Stimulated activated CD8-positive, alpha-beta memory T cell treated with anti-CD3 and anti-CD28 coated beads, Interleukin-15, amount 100 ng/mL, for 48 hours (primary cell): Measurements from ENCODE around the gene USP16.

Experiments used
- DNase-seq, 2 donors: peaks; one replicate each; pipeline ENCODE4 v3.0.0-alpha.2; 2020; ENCODE audit warnings: low read depth in 2 of 2

USP16 gene

DNA sequence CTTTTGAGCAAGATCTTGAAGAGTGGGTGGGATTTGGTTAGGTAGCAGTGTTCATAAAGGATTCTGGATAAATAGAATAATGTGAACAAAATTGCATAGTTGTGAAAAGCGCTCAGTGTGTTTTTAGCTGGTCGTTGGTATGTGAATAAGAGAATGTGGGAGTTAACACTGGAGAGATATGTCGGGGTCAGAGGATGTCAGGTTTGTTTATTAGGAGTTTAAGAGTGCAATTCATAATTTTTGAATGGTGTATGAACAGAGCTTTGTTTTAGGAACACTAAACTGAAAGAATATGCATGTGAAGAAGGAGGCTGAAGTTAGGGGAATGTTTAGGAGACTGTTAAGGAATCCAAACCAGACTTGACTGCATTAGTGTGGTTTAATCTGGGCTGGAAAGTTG lies 9.4 kb downstream of the USP16 start:
- DNase-seq, result no peak

DNA sequence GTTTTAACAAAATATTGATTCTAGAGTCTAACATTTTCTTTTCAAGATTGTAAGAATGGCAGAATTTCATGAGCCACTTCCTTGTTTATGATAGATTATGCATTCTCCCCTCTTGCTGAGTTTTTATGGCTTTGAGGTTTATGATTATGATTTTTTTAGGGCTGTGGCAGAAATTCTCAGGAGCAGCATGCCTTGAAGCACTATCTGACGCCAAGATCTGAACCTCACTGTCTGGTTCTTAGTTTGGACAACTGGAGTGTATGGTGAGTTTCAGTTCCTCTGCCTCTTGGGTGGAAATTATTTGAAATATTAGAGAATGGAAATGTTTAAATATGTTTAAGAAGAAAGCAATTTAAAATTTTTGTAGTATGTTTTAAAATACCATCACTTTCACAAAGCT lies 10.2 kb downstream of the USP16 start:
- no peak for DNase-seq

DNA sequence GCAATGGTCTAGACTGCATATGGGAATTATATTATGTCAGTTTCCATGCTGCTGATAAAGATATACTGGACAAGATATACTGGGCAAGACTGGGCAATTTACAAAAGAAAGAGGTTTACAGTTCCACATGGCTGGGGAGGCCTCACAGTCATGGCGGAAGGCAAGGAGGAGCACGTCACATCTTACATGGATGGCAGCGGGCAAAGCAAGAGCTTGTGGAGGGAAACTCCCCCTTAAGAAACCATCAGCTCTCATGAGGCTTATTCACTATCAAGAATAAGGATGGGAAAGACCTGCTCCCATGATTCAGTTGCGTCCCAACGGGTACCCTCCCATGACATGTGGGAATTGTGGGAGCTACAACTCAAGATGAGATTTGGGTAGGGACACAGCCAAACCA lies 27.8 kb downstream of the USP16 start:
- no peak for DNase-seq

DNA sequence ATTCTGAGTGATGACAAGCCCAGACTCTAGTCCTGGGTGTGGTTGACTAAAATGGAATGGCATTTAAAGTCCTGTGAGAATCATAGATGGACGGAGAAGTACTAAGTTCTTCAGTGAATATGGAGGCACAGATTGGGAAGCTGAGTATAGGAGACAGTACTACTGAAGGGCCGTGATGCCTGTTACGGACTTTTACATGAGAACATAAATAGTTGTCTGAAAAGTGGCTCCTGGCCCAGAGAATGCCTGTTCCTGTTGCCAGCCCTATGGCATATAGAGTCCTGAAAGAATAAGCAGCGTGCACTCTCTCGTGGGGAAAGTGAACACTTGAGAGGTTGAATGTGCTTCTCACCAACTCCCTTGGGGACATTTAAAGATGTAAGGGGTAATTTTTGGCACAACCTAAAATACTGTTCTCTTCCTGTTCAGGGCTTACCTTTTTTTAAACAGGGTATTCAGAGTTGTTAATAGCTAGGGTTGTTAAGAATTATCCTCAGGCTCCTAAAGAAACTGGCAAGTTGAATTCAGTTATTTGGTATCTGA lies 28.6 kb downstream of the USP16 start:
- no peak for DNase-seq

DNA sequence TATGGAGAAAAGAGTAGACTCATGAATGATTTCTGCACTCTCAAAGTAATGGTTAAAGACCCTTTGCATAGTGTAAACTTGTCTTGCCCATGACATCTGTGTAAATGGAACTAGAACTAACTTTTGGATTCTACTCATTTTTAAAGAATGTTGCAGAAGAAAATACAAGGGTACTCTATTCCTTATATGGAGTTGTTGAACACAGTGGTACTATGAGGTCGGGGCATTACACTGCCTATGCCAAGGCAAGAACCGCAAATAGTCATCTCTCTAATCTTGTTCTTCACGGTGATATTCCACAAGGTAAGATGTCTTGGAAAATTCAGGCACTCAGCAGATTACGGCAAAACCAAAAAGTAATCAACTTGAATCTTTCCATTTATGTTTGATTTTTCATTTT lies 29.2 kb downstream of the USP16 start:
- no peak for DNase-seq

DNA sequence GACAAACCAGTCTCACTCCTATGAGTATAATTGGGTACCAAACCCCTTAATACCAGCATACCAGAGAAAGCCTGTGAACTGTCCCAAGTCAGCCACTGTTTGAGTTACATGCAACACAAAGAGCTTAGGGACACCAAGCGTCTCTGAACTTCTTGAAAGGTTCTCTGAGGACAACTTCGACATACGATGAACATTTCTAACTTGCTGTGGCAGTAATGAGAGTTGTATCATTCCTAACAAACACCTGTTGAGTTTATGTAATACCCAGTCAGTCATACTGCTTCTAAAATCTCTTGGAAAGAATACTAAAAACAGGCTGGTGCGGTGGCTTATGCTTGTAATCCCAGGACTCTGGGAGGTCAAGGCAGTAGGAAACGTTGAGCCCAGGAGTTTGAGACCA lies 30.6 kb downstream of the USP16 start:
- no peak for DNase-seq

DNA sequence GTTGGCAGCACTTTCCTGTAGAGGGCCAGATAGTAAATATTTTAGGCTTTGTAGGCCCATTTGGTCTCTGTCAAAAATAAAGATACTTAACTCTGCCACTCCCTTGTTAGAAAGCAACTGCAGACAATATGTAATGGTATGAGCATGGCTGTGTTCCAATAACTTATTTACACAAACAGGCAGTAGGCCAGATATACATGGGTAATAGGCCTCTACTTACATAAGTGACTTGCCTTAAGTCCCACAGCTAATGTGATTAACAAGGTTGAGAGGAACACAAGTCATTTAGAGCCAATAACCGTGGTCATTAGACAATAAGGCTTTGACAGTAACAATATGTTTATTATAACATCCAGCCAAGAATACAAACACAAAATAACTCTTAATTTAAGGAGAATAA lies 31.5 kb downstream of the USP16 start:
- no peak for DNase-seq

DNA sequence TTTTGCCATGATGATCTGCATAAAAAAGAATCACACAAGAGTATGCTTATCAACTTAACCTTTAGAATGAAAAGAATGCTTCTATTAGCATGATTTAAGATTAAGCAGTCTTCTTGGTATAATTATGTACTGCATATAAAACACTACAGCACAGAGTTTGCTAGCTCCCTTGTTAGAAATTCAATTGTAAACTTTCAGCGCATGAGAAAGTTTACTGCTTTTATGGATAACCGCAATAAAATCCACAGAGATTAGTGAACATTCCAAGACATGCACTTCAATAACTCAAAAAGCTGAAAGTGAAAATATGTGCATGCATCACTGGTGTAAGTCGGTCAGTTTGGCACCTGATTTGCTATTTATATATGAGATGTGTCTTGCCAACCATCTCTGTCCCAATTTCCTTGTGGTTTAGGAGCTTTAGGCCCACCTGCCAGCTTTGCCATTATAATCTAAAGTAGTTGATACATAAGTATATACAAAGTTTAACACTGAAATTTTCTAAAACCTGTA lies 32.1 kb downstream of the USP16 start:
- DNase-seq, result no peak

DNA sequence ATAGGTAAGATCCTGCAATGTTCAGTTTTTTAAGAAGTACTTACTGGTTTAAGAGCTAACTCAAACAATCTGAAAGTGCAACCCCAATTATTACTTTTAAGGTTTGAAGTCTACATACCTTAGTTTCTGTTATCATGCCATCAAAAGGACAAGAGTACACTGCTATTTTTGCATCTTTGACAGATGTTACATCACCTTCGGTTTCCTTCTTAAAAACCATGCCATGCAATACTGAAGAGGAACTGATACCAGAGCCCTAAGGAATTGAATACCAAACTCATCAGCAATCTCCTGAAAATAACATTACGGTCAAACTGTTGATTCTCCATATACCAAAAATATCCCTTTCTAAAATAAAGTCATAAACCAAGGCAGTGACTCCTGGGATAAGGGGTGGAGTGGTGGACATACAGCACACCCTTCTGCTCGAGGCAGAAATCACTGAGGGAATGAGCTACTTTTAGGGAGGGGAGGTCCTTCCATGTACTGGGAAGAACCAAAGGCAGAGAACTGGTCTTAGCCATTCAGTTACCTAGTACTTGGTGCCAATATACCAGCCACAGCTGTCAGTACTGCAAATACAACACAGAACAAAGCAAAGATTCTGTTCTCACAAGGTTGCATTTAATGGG lies 40.5 kb downstream of the USP16 start:
- DNase-seq, result no peak

DNA sequence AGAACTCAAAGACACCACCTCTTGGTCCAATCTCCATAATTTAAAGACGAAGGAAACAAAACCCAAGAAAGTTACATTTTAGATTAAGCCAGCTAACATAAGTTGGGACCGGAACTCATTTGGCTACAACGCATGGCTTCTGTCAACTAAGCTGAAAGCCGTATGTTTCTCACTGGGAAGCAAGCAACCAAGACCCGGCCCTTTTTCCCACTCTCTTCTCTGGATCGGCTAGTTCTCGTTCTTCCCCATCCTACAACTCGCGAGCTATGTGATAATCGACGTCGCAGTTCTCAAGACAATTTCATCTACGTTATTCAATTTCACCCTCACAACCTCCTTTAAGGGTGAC lies 48.4 kb downstream of the USP16 start:
- no peak for DNase-seq

DNA sequence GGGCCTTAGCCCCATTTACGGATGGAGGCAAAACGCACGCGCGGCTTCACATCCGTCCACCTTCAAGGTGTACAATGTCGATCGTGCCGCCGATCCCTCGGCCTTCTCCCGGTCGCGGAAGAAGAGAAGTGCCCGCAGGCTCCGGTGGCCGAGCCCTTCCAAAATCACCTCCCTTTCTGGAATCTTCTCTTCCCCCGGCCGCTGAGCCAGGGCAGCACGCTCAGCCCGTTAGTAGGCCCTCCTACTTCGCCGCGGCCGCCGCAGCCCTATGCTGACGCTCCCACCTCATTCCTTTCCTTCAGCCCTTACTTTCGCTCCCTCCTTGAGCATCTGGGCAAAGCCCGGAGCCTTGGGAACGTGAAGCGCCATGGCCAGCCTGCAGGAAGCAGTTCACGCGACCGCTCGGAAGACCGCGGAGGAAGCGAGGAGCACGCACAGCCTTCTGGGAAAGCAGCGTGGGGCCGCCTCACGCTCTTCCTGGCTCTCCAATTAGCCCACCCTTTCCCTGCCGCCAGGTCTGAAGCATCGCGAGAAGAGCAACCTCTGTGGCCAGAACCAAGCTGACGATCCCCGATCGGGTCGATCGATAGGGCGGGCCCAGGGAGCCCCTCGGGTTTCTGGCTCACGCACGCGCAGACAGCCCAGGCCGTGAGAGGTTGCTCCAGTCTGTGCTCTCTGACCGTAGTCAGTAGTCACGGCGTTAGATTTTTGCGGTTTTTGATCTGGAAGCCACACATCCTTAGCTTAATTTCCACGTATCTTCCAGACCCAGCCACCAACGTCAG lies 48.9 kb downstream of the USP16 start, which contains the start of gene CCT8:
Gene CCT8 (minus strand): TSS at position 427 of the 785 bp plus-strand sequence. CDS start 58 bp downstream, at position 369.
- DNase-seq, result peak; percentile 98 to 99

DNA sequence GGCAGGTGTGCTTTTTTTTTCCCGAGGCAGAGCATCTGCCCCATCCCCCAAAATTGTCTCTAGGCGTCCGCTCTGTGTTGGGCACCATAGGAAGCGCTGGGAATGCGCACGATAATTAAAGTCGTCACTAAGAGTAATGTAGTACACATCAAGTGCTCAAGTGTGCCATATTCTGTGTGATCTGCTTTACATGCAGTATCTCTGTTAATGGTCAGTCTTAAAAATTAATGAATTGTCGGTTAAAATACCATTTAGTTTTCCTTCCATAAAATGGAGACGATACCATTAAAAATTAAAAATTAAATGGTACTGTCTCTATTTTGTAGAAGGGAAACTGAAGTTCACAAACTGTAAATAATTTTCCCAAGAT lies 49.5 kb downstream of the USP16 start:
- DNase-seq, result no peak

DNA sequence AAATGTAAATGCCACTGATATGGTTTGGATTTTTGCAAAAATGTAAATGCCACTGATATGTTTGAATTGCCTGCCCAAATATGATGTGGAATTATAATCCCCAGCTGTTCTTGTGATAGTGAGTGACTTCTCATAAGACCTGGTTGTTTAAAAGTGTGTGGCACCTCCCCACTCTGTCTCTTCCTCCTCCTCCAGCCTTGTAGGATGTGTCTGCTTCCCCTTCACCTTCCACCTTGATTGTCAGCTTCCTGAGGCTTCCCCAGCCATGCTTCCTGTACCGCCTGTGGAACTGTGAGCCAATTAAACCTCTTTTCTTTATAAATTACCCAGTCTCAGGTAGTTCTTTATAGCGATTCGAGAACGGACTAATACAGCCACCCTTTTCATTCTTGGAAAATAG lies 50.3 kb downstream of the USP16 start:
- DNase-seq, result no peak

DNA sequence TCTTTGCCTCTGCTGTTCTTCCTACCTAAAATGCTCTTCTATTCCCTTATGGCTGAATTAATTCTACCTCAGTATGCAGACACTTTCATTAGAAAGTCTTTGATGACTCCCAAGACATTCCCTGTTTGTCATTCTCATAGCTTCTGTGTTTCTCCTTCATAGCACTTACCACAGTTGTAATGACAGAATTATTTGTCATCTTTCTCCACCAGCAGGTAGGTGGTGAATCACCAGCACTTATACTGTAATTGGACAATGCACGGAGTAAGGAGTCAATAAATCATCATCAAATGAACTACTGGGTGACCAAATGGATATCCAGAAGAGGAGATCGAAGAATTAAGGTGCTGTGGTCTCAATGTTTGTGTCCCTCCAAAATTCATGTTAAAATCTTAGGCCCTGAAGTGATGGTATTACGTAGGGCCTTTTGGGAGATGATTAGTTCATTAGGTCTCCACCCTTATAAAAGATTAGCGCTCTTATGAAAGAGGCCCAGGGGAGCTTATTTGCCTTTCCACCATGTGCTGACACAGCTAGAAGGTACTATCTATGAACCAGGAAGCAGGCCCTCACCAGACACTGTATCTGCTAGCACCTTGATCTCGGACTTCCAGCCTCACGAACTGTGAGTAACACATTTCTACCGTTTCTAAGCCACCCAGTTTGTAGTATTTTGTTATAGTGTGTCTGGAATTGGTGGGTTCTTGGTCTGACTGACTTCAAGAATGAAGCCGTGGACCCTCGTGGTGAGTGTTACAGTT lies 51.4 kb downstream of the USP16 start:
- DNase-seq, result no peak

DNA sequence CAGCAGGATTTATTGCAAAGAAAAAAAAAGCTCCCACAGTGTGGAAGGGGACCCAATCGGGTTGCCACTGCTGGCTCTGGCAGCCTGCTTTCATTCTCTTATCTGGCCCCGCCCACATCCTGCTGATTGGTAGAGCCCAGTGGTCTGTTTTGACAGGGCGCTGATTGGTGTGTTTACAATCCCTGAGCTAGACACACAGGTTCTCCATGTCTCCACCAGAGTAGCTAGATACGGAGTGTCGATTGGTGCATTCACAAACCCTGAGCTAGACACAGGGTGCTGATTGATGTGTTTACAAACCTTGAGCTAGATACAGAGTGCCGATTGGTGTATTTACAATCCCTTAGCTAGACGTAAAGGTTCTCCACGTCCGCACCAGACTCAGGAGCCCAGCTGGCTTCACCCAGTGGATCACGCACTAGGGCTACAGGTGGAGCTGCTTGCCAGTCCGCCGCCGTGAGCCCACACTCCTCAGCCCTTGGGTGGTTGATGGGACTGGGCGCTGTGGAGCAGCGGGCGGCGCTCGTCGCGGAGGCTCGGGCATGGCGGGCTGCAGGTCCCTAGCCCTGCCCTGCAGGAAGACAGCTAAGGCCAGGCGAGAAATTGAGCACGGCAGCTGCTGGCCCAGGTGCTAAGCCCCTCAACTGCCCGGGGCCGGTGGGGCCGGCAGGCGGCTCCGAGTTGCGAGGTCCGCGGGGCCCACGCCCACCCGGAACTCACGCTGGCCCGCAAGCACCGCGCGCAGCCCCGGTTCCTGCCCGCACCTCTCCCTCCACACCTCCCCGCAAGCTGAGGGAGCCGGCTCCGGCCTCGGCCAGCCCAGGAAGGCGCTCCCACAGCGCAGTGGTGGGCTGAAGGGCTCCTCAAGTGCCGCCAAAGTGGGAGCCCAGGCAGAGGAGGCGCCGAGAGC lies 52.5 kb downstream of the USP16 start:
- peak; percentile 62 to 65 for DNase-seq

DNA sequence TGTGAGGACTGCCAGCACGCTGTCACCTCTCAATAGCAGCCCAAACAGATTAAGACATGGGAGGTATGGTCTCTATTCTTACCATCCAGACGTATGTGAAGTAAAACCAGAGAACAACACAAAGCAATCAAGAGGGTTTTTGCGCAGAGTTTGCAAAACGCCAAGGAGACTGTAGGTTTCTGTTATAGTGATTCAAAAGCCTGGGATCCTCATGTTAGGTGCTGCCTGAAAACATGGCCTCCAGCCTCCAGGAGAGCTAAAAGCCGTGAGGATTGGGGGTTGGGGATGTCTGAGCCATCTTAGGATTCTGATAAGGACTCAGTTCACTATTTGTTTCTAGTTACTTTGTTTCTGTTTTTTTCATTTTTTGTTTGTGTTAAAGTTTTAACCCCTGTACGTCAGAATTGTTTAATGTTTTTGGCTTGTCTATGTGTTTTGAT lies 53.2 kb downstream of the USP16 start:
- DNase-seq, result no peak

DNA sequence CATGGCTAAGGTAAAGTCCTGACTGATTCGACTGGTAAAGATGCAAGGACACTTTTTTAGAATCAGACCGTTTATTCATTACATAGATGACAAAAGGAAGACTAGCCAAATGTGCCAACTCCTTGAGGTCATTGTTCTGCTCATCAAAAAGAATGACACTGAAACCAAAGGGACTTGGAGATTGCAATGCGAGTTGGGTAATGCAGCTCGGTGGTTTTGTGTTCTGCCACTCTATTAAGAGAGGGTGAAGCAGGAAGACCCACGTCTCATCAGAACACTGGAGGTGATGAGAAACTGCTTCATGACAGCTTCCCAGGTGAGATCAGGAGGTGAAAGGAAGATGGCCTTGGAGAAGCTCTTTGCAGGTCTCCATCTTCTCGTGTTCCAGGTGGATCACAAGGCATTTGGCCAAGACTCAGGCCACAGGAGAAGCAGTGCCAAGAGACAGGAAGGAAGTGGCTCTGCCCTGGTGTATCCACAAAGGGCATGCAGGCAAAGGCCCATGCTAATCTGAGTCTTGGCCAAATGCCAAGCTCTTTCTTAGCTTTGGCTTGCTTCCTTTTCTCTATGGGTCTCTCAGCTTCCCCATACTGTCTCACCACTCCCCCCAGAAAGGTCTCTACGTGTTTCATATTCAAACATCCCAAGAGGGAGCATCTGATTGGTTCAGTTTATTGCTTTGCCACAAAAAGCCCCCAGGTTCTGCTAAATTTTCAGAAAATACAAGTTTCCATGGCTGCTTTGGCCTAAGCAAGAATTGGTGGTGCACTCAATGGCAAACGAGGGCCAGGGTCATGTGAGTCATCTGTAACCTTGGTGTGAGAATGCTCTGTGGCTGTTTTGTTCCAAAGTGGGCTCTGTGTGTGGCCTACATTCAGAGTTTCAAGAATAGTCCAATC lies 54.6 kb downstream of the USP16 start:
- DNase-seq, result peak; percentile 45 to 59

DNA sequence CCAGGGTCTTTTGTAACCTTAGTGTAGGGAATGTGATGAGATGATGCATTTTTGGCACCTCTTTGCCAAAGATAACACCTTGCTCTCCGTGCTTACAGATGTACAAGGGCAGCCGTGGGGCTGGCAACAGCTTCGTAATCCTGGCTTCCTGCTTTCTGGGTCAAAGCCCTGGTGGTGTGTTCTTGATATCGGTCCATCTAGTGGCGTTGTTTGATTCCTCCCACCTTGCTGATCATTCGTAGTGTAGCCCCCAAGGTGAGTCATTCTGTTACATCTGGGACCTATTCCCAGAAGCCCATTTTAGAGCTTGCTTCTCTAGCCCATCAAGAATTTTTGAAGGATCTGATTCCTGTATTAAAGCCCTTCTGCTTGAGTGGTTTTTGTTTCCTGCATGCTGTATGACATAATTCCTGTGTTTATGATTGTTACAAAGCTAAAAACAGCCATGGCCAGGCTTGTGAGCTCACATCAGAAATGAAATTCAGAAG lies 56.0 kb downstream of the USP16 start:
- DNase-seq, result no peak

DNA sequence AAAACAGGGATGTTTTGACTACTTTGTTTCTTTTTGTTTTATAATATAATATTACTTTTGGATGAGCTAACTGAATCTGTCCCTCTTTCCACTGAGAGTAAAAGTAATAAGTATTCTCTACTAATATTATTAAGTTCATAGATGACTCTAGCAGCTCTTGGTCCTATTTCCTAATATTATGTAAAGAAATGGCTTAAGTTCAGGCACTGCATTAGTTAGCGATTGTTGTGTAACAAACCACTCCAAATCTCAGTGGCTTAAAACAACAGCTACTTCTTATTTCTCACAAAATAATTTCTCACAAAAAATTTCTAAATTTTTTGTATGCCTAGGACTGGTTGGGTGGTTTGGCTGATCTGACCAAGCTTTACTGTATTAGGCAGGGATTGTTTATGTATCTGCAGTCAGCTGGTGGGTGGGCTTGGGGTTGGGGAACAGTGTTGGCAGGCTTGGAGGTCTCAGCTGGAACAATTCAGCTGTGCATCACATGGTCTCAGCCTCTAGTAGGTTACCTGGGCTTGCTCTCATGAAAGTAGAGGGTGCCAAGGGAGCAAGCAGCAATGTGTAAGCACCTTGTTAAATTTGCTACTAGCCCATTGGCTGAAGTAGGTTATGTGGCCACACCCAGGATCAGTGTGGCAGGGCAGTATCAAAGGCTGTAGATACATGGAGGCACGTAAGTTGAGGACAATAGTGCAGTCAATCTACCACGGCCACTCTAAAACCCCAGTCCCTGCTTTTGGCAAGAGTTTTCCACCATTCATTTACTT lies 57.8 kb downstream of the USP16 start:
- no peak for DNase-seq
